ENCODE measurements around the gene PLA2G4B.

GRCh38 chr15:41799488-41799805, 39.2 kb upstream of the PLA2G4B start:
- TF ChIP-seq, protein P1, sequence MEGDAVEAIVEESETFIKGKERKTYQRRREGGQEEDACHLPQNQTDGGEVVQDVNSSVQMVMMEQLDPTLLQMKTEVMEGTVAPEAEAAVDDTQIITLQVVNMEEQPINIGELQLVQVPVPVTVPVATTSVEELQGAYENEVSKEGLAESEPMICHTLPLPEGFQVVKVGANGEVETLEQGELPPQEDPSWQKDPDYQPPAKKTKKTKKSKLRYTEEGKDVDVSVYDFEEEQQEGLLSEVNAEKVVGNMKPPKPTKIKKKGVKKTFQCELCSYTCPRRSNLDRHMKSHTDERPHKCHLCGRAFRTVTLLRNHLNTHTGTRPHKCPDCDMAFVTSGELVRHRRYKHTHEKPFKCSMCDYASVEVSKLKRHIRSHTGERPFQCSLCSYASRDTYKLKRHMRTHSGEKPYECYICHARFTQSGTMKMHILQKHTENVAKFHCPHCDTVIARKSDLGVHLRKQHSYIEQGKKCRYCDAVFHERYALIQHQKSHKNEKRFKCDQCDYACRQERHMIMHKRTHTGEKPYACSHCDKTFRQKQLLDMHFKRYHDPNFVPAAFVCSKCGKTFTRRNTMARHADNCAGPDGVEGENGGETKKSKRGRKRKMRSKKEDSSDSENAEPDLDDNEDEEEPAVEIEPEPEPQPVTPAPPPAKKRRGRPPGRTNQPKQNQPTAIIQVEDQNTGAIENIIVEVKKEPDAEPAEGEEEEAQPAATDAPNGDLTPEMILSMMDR (IDR thresholded peaks at IDR 0.05) = no peak
- no peak for TF ChIP-seq POLR2A (IDR thresholded peaks at IDR 0.05)

Data from testis (tissue), 2 donors.